Neural progenitor cell (in vitro differentiated cells): ENCODE results near the gene CRIM1. TPM values are rescaled to one million over a fixed set of nuclear protein-coding genes. Genes with fewer than 3 reads are reported as not detected.

Experiments
- DNase-seq: peaks from one replicate; pipeline ENCODE4 v3.0.0-alpha.2; 2016; ENCODE audit warnings: low spot score
- H2AFZ ChIP-seq: fragments of 200-600 bp; sonication (generic); replicated peaks from 2 replicates; pipeline ENCODE4 v1.6.1; 2016; ENCODE audit warnings: antibody characterized with exemption
- H3F3A ChIP-seq: fragments of 200-600 bp; sonication (generic); 2 replicates; pipeline ENCODE4 v1.6.1; 2016; ENCODE audit warnings: antibody characterized with exemption, low read depth
- H3K27ac ChIP-seq: fragments of 200-600 bp; sonication (generic); 2 replicates; pipeline ENCODE4 v1.5.1; 2016; ENCODE audit warnings: mild to moderate bottlenecking
- H3K27me3 ChIP-seq: fragments of 200-600 bp; sonication (generic); 2 replicates; pipeline ENCODE4 v1.6.1; 2016; ENCODE audit warnings: mild to moderate bottlenecking, moderate library complexity
- H3K36me3 ChIP-seq: fragments of 200-600 bp; sonication (generic); 2 replicates; pipeline ENCODE4 v1.5.1; 2016
- H3K4me1 ChIP-seq: fragments of 200-600 bp; sonication (generic); 2 replicates; pipeline ENCODE4 v1.6.1; 2016; ENCODE audit warnings: mixed run types
- H3K4me2 ChIP-seq: fragments of 200-600 bp; sonication (generic); 2 replicates; pipeline ENCODE4 v1.6.1; 2016
- H3K4me3 ChIP-seq: fragments of 200-600 bp; sonication (generic); 2 replicates; pipeline ENCODE4 v1.5.1; 2016
- H3K79me2 ChIP-seq: fragments of 200-600 bp; sonication (generic); 2 replicates; pipeline ENCODE4 v1.6.1; 2016; ENCODE audit warnings: low read depth
- H3K9ac ChIP-seq: fragments of 200-600 bp; sonication (generic); 2 replicates; pipeline ENCODE4 v1.6.1; 2016
- H3K9me3 ChIP-seq: fragments of 200-600 bp; sonication (generic); 2 replicates; pipeline ENCODE4 v1.5.1; 2016; ENCODE audit warnings: low read depth
- H4K20me1 ChIP-seq: fragments of 200-600 bp; sonication (generic); 2 replicates; pipeline ENCODE4 v1.6.1; 2016; ENCODE audit warnings: low read depth
- H3K27ac Mint-ChIP-seq: 3 replicates; pipeline ENCODE4 v1.8.0; 2021; ENCODE audit warnings: mixed read lengths
- H3K27me3 Mint-ChIP-seq: 2 replicates; pipeline ENCODE4 v1.8.0; 2022; ENCODE audit warnings: low read depth, mild to moderate bottlenecking, inconsistent platforms, moderate library complexity, mixed read lengths; ENCODE audit not compliant: insufficient read depth
- H3K36me3 Mint-ChIP-seq: 3 replicates; pipeline ENCODE4 v1.8.0; 2021; ENCODE audit warnings: mixed read lengths
- H3K4me1 Mint-ChIP-seq: 3 replicates; pipeline ENCODE4 v1.8.0; 2021; ENCODE audit warnings: mixed read lengths
- H3K4me3 Mint-ChIP-seq: 3 replicates; pipeline ENCODE4 v1.8.0; 2021; ENCODE audit warnings: mild to moderate bottlenecking, moderate library complexity, mixed read lengths
- H3K9me3 Mint-ChIP-seq: 3 replicates; pipeline ENCODE4 v1.8.0; 2020; ENCODE audit warnings: mixed read lengths
- EZH2 ChIP-seq: fragments of 200-600 bp; sonication (generic); IDR thresholded peaks from 2 replicates; pipeline ENCODE4 v1.6.1; 2017; ENCODE audit warnings: antibody characterized with exemption, mild to moderate bottlenecking, moderate library complexity
- EZH2phosphoT487 ChIP-seq: fragments of 200-600 bp; sonication (generic); IDR thresholded peaks from 2 replicates; pipeline ENCODE4 v1.6.1; 2017; ENCODE audit warnings: antibody characterized with exemption
- total RNA-seq: library from RNA; depleted of rRNA; stranded (reverse); fragments of >200 nt; gene quantifications from 2 replicates; pipeline ENCODE4 v1.2.3, GENCODE V29; 2015; ENCODE audit warnings: low replicate concordance
- TF ChIP-seq, protein P1 (sequence below): fragments of 200-600 bp; sonication (generic); IDR thresholded peaks from 2 replicates; pipeline ENCODE4 v1.5.1; 2017; ENCODE audit warnings: antibody characterized with exemption, mild to moderate bottlenecking

Gene CRIM1
- total RNA-seq, 1 donor from 2014 or later, result 4.9 TPM

DNA sequence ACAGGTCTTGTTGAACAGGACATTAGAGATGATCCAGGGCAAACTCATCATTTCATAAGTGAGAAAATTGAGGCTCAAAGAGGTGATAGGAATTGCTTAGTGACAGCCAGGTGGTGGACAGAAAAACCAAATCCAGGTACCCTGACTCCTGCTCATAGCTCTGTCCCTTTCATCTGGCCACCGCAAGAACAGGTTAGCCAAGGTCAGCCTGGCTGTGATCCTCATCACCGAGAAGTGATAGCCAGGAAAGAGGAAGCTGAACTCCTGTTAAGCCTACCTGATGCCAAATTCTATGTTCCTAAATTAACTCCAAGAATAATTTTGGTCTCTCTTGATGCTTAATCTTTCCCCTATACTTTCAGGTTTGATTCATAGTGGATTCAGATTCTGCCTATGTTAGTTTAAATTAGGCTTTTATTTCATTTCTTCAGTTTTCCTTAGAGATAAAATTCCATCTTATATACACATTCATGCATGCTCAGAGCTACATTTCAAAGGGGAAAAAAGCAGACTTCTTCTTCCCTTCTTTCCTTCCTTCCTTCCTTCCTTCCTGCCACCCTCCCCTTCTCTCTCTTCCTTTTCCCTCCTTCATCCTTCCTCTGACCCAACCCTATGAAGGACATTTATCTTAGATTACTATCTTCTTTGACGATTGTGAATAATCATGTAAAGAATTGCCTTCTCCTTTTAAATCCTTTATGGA is 17.3 kb upstream of the CRIM1 start:
- TF ChIP-seq EZH2phosphoT487 (no peak), EZH2 (no peak)
- TF ChIP-seq, protein P1, sequence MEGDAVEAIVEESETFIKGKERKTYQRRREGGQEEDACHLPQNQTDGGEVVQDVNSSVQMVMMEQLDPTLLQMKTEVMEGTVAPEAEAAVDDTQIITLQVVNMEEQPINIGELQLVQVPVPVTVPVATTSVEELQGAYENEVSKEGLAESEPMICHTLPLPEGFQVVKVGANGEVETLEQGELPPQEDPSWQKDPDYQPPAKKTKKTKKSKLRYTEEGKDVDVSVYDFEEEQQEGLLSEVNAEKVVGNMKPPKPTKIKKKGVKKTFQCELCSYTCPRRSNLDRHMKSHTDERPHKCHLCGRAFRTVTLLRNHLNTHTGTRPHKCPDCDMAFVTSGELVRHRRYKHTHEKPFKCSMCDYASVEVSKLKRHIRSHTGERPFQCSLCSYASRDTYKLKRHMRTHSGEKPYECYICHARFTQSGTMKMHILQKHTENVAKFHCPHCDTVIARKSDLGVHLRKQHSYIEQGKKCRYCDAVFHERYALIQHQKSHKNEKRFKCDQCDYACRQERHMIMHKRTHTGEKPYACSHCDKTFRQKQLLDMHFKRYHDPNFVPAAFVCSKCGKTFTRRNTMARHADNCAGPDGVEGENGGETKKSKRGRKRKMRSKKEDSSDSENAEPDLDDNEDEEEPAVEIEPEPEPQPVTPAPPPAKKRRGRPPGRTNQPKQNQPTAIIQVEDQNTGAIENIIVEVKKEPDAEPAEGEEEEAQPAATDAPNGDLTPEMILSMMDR, result no peak
- Histone ChIP-seq H3K36me3 (no peaks in the 10 kb centered on the region), H3K4me2 (no peak overlapping the region), H3K9me3 (no peaks in the 10 kb centered on the region), H3K27ac (no peak overlapping the region), H2AFZ (no peak overlapping the region), H3K4me3 (no peak overlapping the region), H3F3A (no peaks in the 10 kb centered on the region), H4K20me1 (no peaks in the 10 kb centered on the region), H3K79me2 (no peaks in the 10 kb centered on the region), H3K9ac (no peak overlapping the region), H3K27me3 (no peaks in the 10 kb centered on the region), H3K4me1 (no peaks in the 10 kb centered on the region)
- Mint-ChIP-seq H3K4me1 (peaks cover 3% of the 10 kb centered on the region), H3K36me3 (no peaks in the 10 kb centered on the region), H3K27me3 (no peaks in the 10 kb centered on the region), H3K9me3 (no peaks in the 10 kb centered on the region), H3K4me3 (no peak overlapping the region), H3K27ac (no peak overlapping the region)
- DNase-seq, result no peak

- Histone ChIP-seq H4K20me1 (no peaks in the 10 kb centered on the region), H3K36me3 (no peaks in the 10 kb centered on the region), H3F3A (no peaks in the 10 kb centered on the region), H3K4me3 (no peak overlapping the region), H3K4me1 (no peaks in the 10 kb centered on the region), H2AFZ (no peak overlapping the region), H3K79me2 (no peaks in the 10 kb centered on the region), H3K27me3 (no peaks in the 10 kb centered on the region), H3K27ac (no peak overlapping the region), H3K9me3 (no peaks in the 10 kb centered on the region), H3K9ac (no peak overlapping the region), H3K4me2 (no peak overlapping the region)
- TF ChIP-seq, protein P1, result no peak
- TF ChIP-seq EZH2phosphoT487 (no peak), EZH2 (no peak)
- DNase-seq, result no peak
- H3K9me3 Mint-ChIP-seq, result no peaks in the 10 kb centered on the region
- no peak overlapping the region for H3K4me3 Mint-ChIP-seq
- peaks cover 3% of the 10 kb centered on the region for H3K4me1 Mint-ChIP-seq
- no peaks in the 10 kb centered on the region for H3K36me3 Mint-ChIP-seq
- H3K27me3 Mint-ChIP-seq, result no peaks in the 10 kb centered on the region
- H3K27ac Mint-ChIP-seq, result no peak overlapping the region
Observed at GRCh38 chr2:36338827-36339145, 16.8 kb upstream of the CRIM1 start.

DNA sequence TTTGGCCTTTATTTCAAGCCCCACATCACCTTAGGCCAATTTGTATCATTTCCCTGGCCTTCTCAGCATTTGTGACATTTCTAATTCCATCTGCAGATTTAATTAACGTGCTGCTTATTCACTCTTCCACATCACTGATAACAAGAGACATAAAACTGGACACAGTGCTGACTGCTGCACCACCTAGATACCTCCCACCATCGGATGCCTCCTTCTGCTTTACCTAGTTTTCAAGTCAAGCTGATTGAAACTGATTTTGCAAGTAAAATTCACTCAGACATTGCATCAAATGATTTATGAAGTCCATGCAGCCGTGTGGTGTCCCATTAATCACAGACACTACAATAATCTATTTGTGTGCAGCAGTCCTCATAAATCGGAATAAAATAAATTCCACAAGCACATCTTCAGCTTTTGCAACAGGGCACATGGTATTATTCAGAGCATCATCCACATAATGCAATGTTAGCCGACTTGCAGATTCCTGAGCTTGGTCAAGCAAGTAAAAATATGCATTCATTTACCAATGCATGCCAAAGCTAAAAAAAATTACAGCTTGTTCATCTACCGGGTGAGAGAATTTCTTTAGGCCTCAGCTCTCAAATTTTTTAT is 15.9 kb upstream of the CRIM1 start:
- Mint-ChIP-seq H3K4me1 (peaks cover 3% of the 10 kb centered on the region), H3K27ac (no peak overlapping the region), H3K9me3 (no peaks in the 10 kb centered on the region), H3K36me3 (no peaks in the 10 kb centered on the region), H3K27me3 (no peaks in the 10 kb centered on the region), H3K4me3 (no peak overlapping the region)
- Histone ChIP-seq H3K79me2 (no peaks in the 10 kb centered on the region), H3K36me3 (no peaks in the 10 kb centered on the region), H3K27ac (no peak overlapping the region), H3K4me1 (no peaks in the 10 kb centered on the region), H4K20me1 (no peaks in the 10 kb centered on the region), H3K4me3 (no peak overlapping the region), H3K9me3 (no peaks in the 10 kb centered on the region), H3F3A (no peaks in the 10 kb centered on the region), H2AFZ (no peak overlapping the region), H3K27me3 (no peaks in the 10 kb centered on the region), H3K4me2 (no peak overlapping the region), H3K9ac (no peak overlapping the region)
- no peak for DNase-seq
- no peak for TF ChIP-seq EZH2phosphoT487
- TF ChIP-seq, protein P1, result no peak
- TF ChIP-seq EZH2, result no peak
